Hepatocyte (in vitro differentiated cells): Measurements from ENCODE around the gene DEPDC5. TPM values are rescaled to one million over a fixed set of nuclear protein-coding genes. Genes with fewer than 3 reads are reported as not detected.

ENCODE experiments used
- DNase-seq: peaks from one replicate; pipeline ENCODE4 v3.0.0-alpha.2; 2016; ENCODE audit warnings: low spot score
- H2AFZ ChIP-seq: fragments of 200-600 bp; sonication (generic); 2 replicates; pipeline ENCODE4 v1.6.0; 2016; ENCODE audit warnings: antibody characterized with exemption, mild to moderate bottlenecking
- H3K27ac ChIP-seq: fragments of 200-600 bp; sonication (generic); 2 replicates; pipeline ENCODE4 v1.5.1; 2016; ENCODE audit warnings: mild to moderate bottlenecking
- H3K27me3 ChIP-seq: fragments of 200-600 bp; sonication (generic); 2 replicates; pipeline ENCODE4 v1.6.1; 2016
- H3K36me3 ChIP-seq: fragments of 200-600 bp; sonication (generic); replicated peaks from 2 replicates; pipeline ENCODE4 v1.5.1; 2016; ENCODE audit warnings: low read depth; ENCODE audit not compliant: insufficient read depth
- H3K4me1 ChIP-seq: fragments of 200-600 bp; sonication (generic); 2 replicates; pipeline ENCODE4 v1.5.1; 2016; ENCODE audit warnings: mild to moderate bottlenecking, moderate library complexity; ENCODE audit not compliant: insufficient read depth
- H3K4me2 ChIP-seq: fragments of 200-600 bp; sonication (generic); 2 replicates; pipeline ENCODE4 v1.6.0; 2016
- H3K4me3 ChIP-seq: fragments of 200-600 bp; sonication (generic); 2 replicates; pipeline ENCODE4 v1.5.1; 2016; ENCODE audit warnings: mild to moderate bottlenecking
- H3K79me2 ChIP-seq: fragments of 200-600 bp; sonication (generic); 2 replicates; pipeline ENCODE4 v1.6.0; 2017; ENCODE audit warnings: mild to moderate bottlenecking
- H3K9me2 ChIP-seq: fragments of 200-600 bp; sonication (generic); replicated peaks from 2 replicates; pipeline ENCODE4 v1.6.0; 2017; ENCODE audit warnings: mild to moderate bottlenecking; ENCODE audit not compliant: insufficient read depth
- H3K9me3 ChIP-seq: fragments of 200-600 bp; sonication (generic); 2 replicates; pipeline ENCODE4 v1.5.1; 2016; ENCODE audit warnings: low read depth, mild to moderate bottlenecking
- H4K20me1 ChIP-seq: fragments of 200-600 bp; sonication (generic); 2 replicates; pipeline ENCODE4 v1.6.0; 2016; ENCODE audit warnings: mild to moderate bottlenecking; ENCODE audit not compliant: insufficient read depth, poor library complexity, severe bottlenecking
- EZH2 ChIP-seq: fragments of 200-600 bp; sonication (generic); IDR thresholded peaks from 2 replicates; pipeline ENCODE4 v1.6.1; 2016; ENCODE audit warnings: antibody characterized with exemption, mild to moderate bottlenecking, borderline replicate concordance
- EZH2phosphoT487 ChIP-seq: fragments of 200-600 bp; sonication (generic); IDR thresholded peaks from one replicate; pipeline ENCODE4 v1.6.1; 2018; ENCODE audit warnings: antibody characterized with exemption, mild to moderate bottlenecking, low read depth, moderate library complexity; ENCODE audit not compliant: unreplicated experiment, severe bottlenecking
- WGBS: methylation state at CpG from one replicate; pipeline ENCODE4 v1.1.6; 2016; ENCODE audit warnings: low lambda C conversion rate; ENCODE audit errors: missing lambda C conversion rate; 5-methylcytosine and 5-hydroxymethylcytosine counted together
- polyA plus RNA-seq: library from polyadenylated mRNA; unstranded; fragments of >200 nt; fragmentation: Nextera tagmentation; extraction: Ambion mirVana; gene quantifications from 2 replicates; pipeline ENCODE4 v1.2.1, GENCODE V29; 2016
- total RNA-seq: library from RNA; depleted of rRNA; stranded (reverse); fragments of >200 nt; gene quantifications from 2 replicates; pipeline ENCODE4 v1.2.3, GENCODE V29; 2014
- TF ChIP-seq, protein P1 (sequence below): fragments of 200-600 bp; sonication (generic); IDR thresholded peaks from 2 replicates; pipeline ENCODE4 v1.5.1; 2016; ENCODE audit warnings: antibody characterized with exemption, mild to moderate bottlenecking; ENCODE audit not compliant: poor library complexity

DEPDC5 gene
- total and polyA plus RNA-seq, 2 experiments from 2014 or later = 12.9 to 14.5 TPM

DNA sequence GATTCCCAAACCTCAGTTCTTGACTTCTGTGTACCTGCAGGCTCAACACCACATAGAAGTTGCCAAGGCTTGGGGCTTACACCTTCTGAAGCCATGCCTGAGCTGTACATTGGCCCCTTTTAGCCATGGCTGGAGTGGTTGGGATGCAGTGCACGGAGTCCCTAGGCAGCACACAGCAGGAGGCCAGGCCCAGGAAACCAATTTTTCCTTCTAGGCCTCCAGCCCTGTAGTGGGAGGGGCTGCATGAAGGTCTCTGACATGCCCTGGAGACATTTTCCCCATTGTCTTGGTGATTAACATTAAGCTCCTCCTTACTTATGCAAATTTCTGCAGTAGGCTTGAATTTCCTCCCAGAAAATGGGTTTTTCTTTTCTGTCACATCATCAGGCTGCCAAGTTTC lies 94.6 kb downstream of the DEPDC5 start:
- Histone ChIP-seq H3K9me3 (no peaks in the 10 kb centered on the region), H3K9me2 (no peaks in the 10 kb centered on the region), H2AFZ (no peak overlapping the region), H3K36me3 (no peaks in the 10 kb centered on the region), H3K79me2 (no peaks in the 10 kb centered on the region), H3K27me3 (no peaks in the 10 kb centered on the region), H4K20me1 (no peaks in the 10 kb centered on the region), H3K27ac (no peak overlapping the region), H3K4me3 (no peak overlapping the region), H3K4me1 (no peaks in the 10 kb centered on the region), H3K4me2 (no peak overlapping the region)
- 100% methylated on average over 1 of the region's 1 CpG for WGBS
- TF ChIP-seq EZH2phosphoT487 = no peak
- no peak for TF ChIP-seq EZH2
- TF ChIP-seq, protein P1, sequence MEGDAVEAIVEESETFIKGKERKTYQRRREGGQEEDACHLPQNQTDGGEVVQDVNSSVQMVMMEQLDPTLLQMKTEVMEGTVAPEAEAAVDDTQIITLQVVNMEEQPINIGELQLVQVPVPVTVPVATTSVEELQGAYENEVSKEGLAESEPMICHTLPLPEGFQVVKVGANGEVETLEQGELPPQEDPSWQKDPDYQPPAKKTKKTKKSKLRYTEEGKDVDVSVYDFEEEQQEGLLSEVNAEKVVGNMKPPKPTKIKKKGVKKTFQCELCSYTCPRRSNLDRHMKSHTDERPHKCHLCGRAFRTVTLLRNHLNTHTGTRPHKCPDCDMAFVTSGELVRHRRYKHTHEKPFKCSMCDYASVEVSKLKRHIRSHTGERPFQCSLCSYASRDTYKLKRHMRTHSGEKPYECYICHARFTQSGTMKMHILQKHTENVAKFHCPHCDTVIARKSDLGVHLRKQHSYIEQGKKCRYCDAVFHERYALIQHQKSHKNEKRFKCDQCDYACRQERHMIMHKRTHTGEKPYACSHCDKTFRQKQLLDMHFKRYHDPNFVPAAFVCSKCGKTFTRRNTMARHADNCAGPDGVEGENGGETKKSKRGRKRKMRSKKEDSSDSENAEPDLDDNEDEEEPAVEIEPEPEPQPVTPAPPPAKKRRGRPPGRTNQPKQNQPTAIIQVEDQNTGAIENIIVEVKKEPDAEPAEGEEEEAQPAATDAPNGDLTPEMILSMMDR = no peak
- DNase-seq = no peak

DNA sequence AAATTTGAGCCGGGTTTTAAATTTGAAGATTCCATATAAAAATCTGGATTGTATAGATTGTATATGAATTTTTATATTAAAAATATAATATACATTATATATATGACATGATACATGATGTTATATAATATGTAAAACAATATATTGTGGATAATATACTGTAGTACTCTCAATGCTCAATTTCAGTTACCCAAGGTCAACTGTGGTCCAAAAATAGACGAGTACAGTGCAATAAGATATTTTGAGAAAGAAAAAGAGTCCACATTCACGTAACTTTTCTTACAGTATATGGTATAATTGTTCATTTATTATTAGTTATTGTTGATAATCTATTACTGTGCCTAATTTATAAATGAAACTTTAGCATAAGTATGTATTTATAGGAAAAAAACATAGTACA lies 96.3 kb downstream of the DEPDC5 start:
- H3K4me3 ChIP-seq = no peak overlapping the region
- 99% methylated on average over 3 of the region's 3 CpGs for WGBS
- no peaks in the 10 kb centered on the region for H4K20me1 ChIP-seq
- TF ChIP-seq, protein P1 = no peak
- TF ChIP-seq EZH2phosphoT487 = no peak
- no peak for TF ChIP-seq EZH2
- no peak overlapping the region for H3K4me2 ChIP-seq
- H3K9me2 ChIP-seq = no peaks in the 10 kb centered on the region
- H2AFZ ChIP-seq = no peak overlapping the region
- no peaks in the 10 kb centered on the region for H3K4me1 ChIP-seq
- DNase-seq = no peak
- H3K79me2 ChIP-seq = no peaks in the 10 kb centered on the region
- H3K36me3 ChIP-seq = no peaks in the 10 kb centered on the region
- H3K27me3 ChIP-seq = no peaks in the 10 kb centered on the region
- no peaks in the 10 kb centered on the region for H3K9me3 ChIP-seq
- H3K27ac ChIP-seq = no peak overlapping the region

DNA sequence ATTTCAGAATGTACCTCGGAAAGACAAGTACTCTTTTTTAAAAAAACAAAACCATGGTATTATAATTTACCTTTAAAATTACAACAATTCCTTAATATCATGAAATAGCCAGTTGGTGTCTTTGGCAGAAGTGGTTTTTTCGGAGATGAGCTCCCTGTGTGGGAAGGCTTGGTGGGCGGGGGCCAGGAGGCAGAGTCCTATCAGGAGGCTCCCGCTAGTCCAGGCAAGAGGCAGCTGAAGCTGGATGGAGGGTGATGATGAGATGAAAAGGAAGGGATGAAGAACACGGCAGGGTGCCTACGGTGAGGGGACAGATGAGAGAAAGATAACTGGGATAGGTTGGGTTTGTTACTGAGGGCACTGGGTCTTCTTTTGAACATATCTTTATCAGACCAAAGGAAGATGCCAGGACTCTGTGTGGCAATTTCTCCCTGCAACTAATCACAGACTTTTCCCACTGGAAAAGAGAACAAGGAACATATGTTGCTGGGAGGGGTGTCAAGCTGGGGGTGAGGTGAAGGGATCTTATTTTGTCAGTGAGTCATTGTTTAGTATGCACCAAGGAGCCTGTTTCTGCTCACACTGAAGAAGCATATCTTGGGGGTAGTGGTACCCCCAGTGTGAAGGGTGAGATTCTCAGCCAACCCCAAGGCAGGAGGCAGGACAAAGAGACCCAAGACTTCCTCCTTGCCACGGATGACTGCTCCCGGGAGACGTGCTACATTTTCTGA lies 99.0 kb downstream of the DEPDC5 start:
- H2AFZ ChIP-seq = no peak overlapping the region
- no peak for DNase-seq
- TF ChIP-seq EZH2phosphoT487 (no peak), EZH2 (no peak)
- TF ChIP-seq, protein P1 = no peak

More for the DNA sequence above, 99.0 kb downstream of the DEPDC5 start:
- Histone ChIP-seq H3K4me2 (no peak overlapping the region), H3K36me3 (no peaks in the 10 kb centered on the region), H3K4me3 (no peak overlapping the region), H3K4me1 (no peaks in the 10 kb centered on the region), H3K27me3 (no peaks in the 10 kb centered on the region), H3K9me3 (no peaks in the 10 kb centered on the region), H3K27ac (no peak overlapping the region), H3K79me2 (no peaks in the 10 kb centered on the region), H4K20me1 (no peaks in the 10 kb centered on the region), H3K9me2 (no peaks in the 10 kb centered on the region)
- WGBS = 93% methylated on average over 9 of the region's 9 CpGs
